GM12801 (cell line): ENCODE measurements around the gene RASGRF2.

ENCODE experiments used
- CTCF ChIP-seq: IDR thresholded peaks from one replicate; pipeline ENCODE4 v1.5.1; 2011; ENCODE audit warnings: control low read depth; ENCODE audit not compliant: insufficient read length; ENCODE audit errors: extremely low read depth

The RASGRF2 gene

GRCh38 chr5:81068635-81069034 is 108.5 kb downstream of the RASGRF2 start:
- no peak for TF ChIP-seq CTCF

GRCh38 chr5:81069990-81070389 is 109.8 kb downstream of the RASGRF2 start:
- TF ChIP-seq CTCF, result no peak

GRCh38 chr5:81070571-81071255 is 110.5 kb downstream of the RASGRF2 start:
- no peak for TF ChIP-seq CTCF

- no peak for TF ChIP-seq CTCF
These were observed 114.9 kb downstream of the RASGRF2 start for GRCh38 chr5:81075041-81075440.

GRCh38 chr5:81077105-81077504 is 116.9 kb downstream of the RASGRF2 start:
- no peak for TF ChIP-seq CTCF

- TF ChIP-seq CTCF, result no peak
These were observed 118.8 kb downstream of the RASGRF2 start for GRCh38 chr5:81078930-81079329.

- TF ChIP-seq CTCF, result no peak
These were observed 120.8 kb downstream of the RASGRF2 start for GRCh38 chr5:81080809-81081460.
